ENCODE results near the gene WDR72. TPM values are rescaled to one million over a fixed set of nuclear protein-coding genes. Genes with fewer than 3 reads are reported as not detected.
A peak's percentile ranks its signal among the peaks of the same experiment; 100 is the strongest.
"Not testable (repeated sequence)": the region's sequence is repeated elsewhere in the genome, so short reads cannot be mapped to it uniquely, and the experiment has no call there.

The WDR72 gene
- total RNA-seq, 1 donor from 2014 or later, result not detected

DNA sequence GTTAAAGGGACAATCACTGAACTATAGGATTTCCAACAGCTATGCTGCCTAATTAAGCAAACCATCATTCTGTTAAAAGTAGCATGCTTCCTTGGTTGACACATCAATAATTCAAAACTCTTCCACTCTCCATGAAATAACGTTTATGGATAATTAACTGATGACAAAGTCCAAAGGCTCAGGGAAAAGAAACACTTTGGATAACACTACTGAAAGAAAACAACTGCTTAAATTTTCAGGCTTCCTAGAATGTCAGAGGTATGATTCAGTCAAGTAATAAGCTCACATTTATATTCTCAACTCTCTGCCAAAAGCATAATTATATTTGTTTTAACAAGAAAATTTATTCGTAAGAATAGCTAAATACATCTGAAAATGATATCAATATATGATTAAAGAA, 49.6 kb downstream of the WDR72 start:
- no peak for DNase-seq (ENCODE audit: low read depth in 2 of 2)

DNA sequence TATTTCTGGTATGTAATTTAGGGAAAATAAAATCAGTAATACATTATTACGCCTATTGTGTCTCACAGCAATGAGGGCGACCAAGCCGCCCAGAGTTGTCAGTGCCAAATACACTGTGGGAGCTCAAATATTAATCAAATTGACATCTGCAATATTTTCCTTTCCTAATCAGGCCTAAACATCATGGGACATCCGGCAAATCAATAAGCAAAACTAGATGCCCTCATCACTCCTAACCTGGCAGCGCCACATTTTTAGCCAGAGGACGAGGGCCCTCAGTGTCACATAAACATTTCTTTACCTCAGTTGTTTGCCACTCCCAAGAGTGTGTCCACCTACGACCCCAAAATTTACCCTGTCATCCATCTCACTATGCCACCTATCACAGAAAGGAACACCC, 64.1 kb downstream of the WDR72 start:
- DNase-seq (ENCODE audit: low read depth in 2 of 2), result no peak

DNA sequence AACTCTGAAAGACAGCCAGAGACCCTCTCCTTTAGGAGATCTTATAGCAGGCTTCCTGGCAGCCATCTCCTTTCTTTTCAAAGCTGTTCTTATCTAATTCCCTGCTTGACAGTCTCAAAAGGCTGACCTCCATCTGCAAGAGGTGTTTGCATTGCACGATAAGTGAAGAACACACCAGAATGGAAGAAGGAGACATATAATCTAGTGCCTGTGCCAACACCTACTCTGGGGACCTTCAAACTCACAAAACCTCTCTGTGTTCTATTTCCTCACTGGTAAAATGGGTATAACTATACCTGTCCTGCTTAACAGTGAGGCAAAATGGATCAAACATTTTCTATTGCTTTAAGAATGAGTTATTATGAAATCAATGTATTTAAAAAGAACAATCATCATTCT, 65.0 kb downstream of the WDR72 start:
- no peak for DNase-seq (ENCODE audit: low read depth in 2 of 2)

DNA sequence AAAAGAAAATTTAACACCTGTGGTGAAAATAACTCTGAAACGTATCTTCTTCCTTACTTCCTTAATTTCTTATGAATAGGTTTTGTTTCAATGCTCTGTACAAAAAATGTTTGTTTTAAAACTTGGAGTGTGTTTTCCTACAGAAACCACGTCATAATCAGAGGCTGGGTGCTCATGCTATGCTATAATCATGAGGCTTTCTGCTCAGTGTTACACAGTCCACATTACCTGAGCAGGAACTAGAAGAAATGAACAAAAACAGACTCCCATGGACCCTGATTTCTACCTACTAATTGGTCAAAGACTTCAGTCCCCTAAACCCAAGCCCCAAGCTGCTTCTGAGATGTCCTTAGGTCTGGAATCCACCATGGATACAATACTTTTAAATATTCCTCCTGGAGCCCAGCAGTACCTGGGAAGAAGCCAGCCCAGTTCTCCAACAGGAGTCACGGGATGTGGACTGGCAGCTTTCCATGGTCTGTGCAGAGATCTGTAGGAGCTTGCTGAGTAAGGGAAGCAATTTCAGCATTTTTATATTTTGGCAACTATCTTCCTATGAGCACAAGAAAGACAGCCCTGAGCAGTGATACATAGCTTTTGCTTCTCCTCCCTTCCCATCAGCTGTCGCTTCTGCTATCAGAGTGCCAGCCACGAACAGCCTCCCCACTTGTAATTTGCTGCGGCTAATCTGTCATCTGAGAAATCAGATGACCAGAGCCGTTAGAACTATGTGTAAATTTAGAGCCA, 65.6 kb downstream of the WDR72 start:
- no peak for DNase-seq (ENCODE audit: low read depth in 2 of 2)

DNA sequence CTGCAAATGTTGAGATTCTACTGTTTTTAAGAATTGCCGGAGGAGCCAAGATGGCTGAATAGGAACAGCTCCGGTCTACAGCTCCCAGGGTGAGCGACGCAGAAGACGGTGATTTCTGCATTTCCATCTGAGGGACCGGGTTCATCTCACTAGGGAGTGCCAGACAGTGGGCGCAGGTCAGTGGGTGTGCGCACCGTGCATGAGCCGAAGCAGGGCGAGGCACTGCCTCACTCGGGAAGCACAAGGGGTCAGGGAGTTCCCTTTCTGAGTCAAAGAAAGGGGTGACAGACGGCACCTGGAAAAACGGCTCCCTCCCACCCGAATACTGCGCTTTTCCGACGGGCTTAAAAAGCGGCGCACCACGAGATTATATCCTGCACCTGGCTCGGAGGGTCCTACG, 75.3 kb downstream of the WDR72 start:
- DNase-seq (ENCODE audit: low read depth in 2 of 2), result not testable (repeated sequence)

DNA sequence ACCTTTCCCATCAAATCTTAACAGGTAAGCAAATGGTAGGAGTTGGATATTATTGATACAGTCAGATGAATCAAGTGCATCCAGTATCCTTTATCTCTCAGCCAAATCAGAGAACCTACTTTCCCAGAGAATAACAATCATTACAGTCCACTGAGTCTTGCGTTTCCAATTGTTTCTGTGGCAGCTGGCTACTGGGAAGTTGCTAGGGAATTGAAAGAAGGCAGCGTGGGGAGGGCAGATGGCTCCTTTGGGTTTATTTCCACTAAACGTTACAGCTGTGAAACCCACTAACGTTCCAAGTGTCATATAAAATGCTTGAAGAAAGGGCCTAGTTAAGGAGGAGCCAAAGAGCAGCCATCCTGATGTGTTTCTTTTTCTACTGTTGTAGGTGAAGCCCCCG, 78.4 kb downstream of the WDR72 start:
- DNase-seq (ENCODE audit: low read depth in 2 of 2), result no peak

DNA sequence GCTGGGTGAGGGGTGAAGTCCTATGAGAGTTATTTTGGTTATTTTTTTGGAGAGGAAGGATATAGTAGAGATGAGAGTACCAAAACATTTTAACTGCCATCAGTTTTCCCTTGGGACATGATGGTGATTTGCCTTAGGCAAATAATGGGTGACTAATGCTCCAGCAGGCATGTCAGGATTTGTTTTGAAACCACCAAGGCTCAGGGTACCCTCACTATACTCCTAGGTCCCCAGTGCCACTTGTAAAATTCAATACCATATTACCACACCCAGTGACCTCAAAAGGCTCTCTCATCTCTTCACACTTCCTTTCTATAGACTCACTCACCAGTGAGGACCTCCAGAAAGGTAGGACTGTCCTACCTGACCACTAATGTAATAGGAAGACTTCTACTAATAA, 83.6 kb downstream of the WDR72 start:
- DNase-seq (ENCODE audit: low read depth in 2 of 2), result no peak

DNA sequence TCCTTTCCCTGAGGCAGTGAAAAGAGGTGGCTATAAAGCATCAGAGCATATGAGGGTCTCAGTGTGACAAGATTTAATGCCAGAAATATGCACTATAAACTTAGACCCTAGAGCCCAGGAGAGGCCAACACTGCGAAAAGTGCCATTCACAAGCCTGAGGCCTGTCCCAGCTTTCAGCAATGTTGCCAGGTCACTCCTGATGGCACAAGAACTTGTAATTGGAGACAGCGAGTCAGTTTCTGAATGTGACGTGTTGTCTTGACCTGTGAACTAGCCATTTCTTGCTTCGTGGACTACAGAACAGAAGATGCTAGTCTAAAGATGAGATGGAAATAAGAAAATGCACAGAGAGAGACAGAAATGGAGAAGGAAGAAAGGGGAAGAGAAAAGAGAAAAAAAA, 87.9 kb downstream of the WDR72 start:
- no peak for DNase-seq (ENCODE audit: low read depth in 2 of 2)

DNA sequence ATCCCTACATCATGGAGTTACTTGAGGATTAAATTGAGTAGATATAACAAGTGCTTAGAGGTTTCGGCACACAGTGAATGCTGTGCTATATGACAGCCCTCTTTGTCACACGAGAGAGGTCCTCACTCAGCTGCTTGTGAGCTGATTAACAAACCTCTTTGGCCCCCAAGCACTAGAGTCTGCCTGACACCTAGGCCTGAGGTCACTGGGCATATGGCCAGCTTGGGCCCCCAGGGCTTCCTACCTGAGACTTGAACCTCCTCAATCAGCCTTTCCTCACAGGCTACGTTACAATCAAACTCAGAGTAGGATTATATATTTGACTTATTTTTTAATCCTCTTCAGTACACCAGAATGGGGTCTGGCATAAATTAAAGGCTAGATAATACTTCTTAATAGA, 88.8 kb downstream of the WDR72 start:
- DNase-seq (ENCODE audit: low read depth in 2 of 2), result no peak

DNA sequence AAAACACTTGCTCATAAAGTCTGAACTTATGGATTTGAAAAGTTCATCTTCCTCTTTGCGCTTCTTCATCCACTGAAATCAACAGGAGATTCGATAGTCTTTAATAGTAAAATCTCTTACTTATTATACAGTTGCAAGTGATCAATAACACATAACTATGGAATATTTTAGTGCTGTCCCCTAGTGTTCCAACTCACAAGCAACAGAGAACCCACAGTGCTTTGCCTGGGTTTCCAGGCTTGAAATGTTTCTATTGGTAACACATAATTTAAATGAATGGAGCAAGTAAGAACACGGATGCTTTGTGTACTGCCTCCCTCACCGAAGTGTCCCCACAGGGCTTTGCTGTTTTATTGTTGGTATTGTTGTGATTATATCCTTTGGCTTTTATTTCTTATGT, 93.5 kb downstream of the WDR72 start:
- no peak for DNase-seq (ENCODE audit: low read depth in 2 of 2)

DNA sequence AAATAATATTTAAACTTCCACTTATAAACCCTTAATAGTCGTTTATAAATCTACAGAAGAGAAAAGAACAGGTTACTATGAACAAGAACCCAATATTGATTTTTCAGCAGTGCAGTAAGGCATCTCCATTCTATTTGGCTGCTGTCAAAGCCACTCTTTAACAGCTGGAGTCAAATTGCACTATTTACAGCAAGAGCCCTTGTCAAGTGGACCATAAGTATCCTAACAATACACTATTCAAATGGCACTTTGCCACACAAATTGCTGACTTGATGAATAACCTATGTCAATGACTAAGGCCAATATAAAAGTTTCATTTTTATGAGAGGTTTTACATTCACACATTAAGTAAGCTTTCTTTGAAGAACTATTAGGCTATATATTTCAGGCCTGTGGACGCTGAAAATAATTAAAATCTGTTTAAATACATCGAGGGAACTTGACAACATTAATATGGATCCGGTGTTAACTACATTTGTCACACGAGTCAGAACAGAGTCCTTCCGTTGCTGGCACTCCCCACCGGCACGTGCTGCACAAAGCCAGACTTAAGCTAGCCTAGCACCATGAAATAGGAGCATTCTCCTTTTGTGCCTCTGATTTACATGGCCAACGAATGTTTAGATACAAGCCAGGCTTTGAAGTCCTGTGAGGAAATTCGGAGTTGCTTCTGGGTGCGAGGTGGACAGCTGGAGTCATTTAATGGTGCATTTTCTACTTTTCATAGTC, 100.5 kb downstream of the WDR72 start:
- DNase-seq (ENCODE audit: low read depth in 2 of 2), result no peak

DNA sequence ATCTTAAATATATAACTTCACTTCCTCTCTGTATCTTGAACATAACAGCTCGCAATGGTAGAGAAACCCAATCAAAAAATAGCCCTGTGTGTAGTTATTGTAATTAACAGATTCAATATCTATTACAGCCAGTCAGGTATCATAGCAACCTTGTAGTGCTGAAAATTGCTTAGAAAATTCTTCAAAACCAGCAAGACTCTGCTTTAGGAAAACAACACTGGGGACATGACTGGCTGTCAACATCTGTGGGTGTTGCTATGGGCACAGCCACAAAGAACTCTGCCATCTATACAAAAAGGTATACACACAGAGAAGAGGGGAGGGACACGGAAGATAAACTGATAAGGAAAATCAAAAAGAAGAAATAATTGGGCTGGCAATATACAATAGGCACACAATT, 101.2 kb downstream of the WDR72 start:
- no peak for DNase-seq (ENCODE audit: low read depth in 2 of 2)

DNA sequence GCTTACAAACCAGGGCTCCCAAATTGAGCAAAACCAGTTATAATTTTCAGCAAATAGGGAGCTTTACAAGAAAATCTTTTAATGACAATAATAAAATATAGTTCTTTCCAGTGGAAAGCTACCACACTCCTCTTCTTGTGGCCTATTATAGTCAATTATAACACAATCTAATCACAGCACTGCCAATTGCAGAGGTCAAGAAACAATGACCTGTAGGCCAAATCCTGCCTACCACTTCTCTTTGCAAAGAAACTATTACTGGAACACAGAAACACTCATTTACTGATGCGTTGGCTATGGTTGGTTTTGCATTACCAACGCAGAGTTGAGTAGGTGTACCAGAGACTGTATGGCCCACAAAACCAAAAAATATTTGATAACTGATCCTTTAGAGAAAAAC, 110.5 kb downstream of the WDR72 start:
- no peak for DNase-seq (ENCODE audit: low read depth in 2 of 2)

DNA sequence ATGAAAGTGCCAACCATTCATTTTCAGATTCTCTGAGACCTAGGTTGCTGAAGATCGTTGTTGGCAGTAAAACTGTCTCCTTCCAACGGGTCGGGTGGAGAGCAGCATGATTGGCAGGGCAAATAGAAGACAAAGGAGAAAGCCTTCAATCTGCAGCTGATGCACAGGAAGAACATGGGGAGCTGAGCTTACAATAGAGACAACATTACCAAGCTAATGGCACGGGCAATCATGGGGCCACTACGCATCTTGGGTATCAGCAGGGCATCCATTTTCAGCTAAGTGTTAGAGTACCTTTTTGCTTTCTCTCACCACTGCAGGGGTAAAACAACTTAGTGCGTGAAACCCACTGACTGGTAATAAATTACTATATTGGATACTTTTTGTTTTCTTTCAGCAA, 114.8 kb downstream of the WDR72 start:
- DNase-seq (ENCODE audit: low read depth in 2 of 2), result no peak

DNA sequence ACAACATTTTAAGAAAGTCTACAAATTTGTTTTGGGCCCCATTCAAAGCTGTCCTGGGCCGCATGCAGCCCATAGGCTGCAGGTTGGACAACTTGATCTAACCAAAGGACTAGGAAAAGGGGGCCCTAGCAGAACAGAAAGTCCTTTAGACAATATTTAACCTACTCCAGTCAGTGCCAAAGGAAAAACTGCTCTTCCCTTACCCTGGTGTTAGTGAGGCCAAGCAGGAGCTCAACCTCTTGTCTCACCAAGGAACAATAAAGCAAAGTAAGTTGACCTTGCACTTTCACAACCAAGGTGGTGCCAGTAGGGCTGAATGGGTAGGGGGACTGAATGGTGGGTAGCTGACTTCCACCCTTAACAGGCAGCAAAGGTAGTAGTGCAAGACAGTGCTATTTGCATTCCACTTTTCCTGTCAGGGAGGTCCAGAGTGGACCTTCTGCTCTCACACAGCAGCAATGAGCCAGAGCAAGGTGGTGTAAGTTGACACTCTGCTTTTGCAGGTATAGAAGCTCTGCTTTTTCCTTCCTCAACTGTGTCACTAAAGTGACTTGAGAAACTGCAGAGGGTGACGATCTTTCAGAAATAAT, 124.9 kb downstream of the WDR72 start:
- no peak for DNase-seq (ENCODE audit: low read depth in 2 of 2)

DNA sequence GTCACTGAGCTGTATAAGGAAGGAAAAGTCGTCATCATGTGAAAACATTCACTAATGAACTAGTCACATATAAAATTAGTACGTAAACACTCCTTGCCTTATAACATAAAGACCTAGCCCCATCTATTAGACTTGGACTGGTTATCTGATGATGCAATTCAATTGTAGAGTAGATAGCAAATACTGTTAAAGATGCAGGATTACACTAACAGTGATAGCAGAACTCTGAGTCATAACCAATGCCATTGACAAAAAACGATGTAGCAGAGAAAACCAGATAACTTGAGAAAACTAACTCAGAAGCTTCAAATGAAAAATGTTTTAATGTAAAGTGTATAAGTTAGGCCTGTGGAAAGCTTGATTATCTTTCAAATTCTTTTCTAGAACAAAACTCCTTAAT, 132.2 kb downstream of the WDR72 start:
- no peak for DNase-seq (ENCODE audit: low read depth in 2 of 2)

DNA sequence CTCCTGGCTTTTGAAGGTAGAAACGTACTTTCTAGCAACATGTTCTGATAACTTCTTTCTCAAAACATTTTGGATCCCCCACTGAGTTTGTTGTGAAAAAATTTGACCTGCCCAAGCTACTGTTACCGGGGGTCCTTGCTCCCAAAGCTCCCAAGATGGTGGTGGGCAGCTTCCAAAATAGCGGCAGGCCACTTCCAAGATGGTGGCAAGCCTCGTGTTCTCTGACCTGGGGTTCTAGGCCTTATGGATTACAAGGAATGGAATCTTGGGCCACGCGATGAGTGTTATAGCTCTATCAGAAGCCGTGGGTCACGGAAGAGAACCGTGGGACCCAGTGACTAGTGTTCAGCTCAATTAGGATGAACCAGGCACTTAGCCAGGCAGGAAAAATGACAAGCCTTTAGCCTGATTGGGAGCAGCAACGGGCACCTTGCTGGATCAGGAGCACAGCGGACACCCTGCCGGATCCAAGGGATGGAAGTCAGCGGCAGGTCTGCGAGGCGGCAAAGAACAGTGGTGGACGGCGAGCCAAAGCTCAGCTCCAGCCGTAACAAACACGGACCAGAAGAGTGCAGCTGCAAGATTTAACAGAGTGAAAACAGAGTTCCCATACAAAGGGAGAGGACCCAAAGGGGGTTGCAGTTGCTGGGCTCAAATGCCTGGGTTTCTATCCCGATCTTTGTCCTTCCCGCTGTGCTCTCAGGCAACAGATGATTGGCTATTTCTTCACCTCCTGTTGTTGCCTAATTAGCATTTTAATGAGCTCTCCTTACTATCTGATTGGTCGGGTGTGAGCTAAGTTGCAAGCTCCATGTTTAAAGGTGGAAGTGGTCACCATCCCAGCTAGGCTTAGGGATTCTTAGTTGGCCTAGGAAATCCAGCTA, 133.3 kb downstream of the WDR72 start:
- no peak for DNase-seq (ENCODE audit: low read depth in 2 of 2)

DNA sequence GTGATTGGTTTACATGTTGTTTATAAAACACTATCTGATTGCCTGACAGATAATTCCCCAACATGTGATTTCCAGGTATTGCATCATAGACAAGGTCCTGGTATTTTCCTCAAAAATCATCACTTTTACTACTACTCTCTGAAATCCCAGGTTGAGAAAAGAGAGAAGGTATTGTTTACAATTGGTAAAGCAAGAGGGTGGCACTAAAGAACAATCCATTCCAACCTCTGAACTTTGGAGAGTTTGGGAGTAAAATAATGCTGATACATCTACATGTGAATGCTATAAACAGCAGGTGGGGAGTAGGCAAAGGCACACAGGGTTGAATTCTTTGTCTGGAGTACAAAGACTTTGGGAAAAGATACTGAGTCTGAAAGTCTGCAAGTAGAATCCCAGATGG, 134.2 kb downstream of the WDR72 start:
- DNase-seq (ENCODE audit: low read depth in 2 of 2), result no peak

DNA sequence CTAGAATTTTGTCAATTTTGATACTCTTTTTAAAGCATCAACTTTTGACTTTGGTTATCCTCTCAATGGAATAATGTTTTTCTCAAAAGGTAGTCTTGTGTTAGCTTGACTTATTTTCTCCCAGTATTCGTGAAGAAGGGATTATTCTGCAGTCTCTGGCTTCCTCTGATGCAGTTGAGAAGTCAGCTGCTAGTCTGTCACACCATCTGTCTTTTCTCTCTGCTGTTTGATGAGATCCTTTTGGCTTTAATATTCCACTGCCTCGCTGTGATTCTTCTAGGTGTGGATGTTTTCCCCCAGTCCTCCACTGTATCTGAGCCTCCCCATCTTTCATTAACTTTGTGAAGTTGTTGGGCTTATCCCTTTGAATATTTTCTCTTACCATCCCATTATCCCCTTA, 141.0 kb downstream of the WDR72 start:
- no peak for DNase-seq (ENCODE audit: low read depth in 2 of 2)

DNA sequence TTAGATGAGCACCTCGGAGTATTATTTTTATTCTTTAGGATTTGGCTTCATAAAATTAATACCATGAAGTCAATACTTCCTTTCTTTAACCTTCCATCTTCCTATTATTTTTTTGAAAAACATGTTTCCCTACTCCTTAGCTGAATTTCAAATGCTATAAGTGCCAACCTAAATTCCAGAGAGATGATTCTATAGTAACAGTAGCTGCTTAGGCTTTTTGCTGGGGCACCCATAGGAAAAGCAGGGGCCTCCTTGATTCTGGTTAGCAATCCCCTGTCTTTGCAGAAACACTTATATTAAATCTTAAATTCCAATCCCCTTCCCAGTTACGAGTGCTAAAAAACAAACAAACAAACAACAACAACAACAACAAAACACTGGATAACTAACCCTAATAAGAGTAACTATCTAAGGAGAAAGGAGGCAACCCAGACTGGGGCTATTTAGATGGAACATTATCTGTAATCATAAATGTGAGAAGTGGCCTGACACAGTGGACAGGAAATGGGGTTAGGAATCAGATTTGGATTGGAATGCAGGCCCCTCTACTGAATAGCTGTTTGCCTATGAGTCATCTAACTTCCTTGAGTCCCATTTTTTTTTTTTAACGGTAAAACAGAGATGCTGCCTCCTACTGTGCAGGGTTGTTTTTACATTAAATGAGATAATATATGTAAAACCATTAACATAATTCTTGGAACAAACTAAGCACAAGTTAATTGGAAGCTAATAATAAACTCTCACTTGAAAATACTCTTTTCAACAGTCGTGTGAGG, 148.1 kb downstream of the WDR72 start:
- DNase-seq (ENCODE audit: low read depth in 2 of 2), result peak; percentile 53 to 90

DNA sequence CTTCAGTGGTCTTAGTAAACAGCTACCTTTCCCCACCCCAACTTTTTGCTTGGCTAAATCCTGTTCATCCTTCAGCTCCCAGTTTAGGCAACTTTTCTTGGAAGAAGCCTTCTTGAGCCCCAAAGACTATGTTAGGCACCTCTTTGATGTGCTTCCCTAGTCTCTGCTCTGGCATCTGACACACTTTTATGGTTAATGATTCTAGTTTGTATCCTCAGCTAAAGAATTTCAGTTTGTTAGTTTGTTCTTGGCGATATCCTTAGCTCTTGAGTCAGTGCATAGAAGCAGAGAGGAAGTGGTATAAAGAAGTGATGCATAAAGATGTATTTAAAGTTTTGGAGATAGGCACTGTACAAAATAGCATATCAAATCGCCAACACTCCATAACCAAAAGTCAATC, 168.4 kb downstream of the WDR72 start:
- no peak for DNase-seq (ENCODE audit: low read depth in 2 of 2)
